CD14-positive monocyte (primary cell): Measurements from ENCODE around the gene IL36RN. TPM values are rescaled to one million over a fixed set of nuclear protein-coding genes. Genes with fewer than 3 reads are reported as not detected.
A peak's percentile ranks its signal among the peaks of the same experiment; 100 is the strongest.

Experiments used
- DNase-seq, 3 donors: peaks; one replicate each; pipeline ENCODE4 v3.0.0-alpha.2; 2011 to 2022
- H2AFZ ChIP-seq: 2 replicates; pipeline ENCODE4 v1.6.0; 2012; ENCODE audit warnings: mild to moderate bottlenecking, low read depth, low read length, inconsistent platforms; ENCODE audit not compliant: insufficient read depth, poor library complexity, severe bottlenecking
- H3K27ac ChIP-seq, 2 donors: 1 replicate in 1 of 2; 2 replicates in 1 of 2; pipeline ENCODE4 v1.5.1; 2012 to 2013; ENCODE audit warnings: low read length in 2 of 2, control low read depth in 1 of 2, inconsistent platforms in 1 of 2, low read depth in 1 of 2, mild to moderate bottlenecking in 1 of 2
- H3K27me3 ChIP-seq, 2 donors: one replicate each; pipeline versions ENCODE4 v1.6.0 to v1.6.1; 2011 to 2013; ENCODE audit warnings: low read length in 2 of 2; ENCODE audit not compliant: control insufficient read depth in 2 of 2, insufficient read depth in 2 of 2
- H3K36me3 ChIP-seq, 2 donors: replicated peaks in 1 of 2; 1 replicate in 1 of 2; 2 replicates in 1 of 2; pipeline versions ENCODE4 v1.5.1 to v1.6.1; 2012 to 2013; ENCODE audit warnings: low read length in 2 of 2, control low read depth in 1 of 2, inconsistent platforms in 1 of 2, mild to moderate bottlenecking in 1 of 2; ENCODE audit not compliant: insufficient read depth in 2 of 2, control insufficient read depth in 1 of 2
- H3K4me1 ChIP-seq, 2 donors: 1 replicate in 1 of 2; 2 replicates in 1 of 2; pipeline versions ENCODE4 v1.5.1 to v1.6.1; 2012 to 2013; ENCODE audit warnings: low read length in 2 of 2, control low read depth in 1 of 2, inconsistent platforms in 1 of 2, mild to moderate bottlenecking in 1 of 2, moderate library complexity in 1 of 2; ENCODE audit not compliant: insufficient read depth in 2 of 2, control insufficient read depth in 1 of 2
- H3K4me2 ChIP-seq: replicated peaks from 2 replicates; pipeline ENCODE3; 2012; ENCODE audit warnings: low read length, moderate library complexity, mild to moderate bottlenecking; ENCODE audit not compliant: poor library complexity, severe bottlenecking; ENCODE audit errors: extremely low read depth
- H3K4me3 ChIP-seq, 3 experiments: fragments of 200-600 bp in 1 of 3; sonication (generic) in 1 of 3; replicated peaks in 1 of 3; 1 replicate in 2 of 3; 2 replicates in 1 of 3; pipeline ENCODE4 v1.5.1; 2011 to 2013; ENCODE audit warnings: low read length in 3 of 3, mild to moderate bottlenecking in 3 of 3, control low read depth in 2 of 3, low read depth in 2 of 3, inconsistent platforms in 1 of 3, moderate library complexity in 1 of 3
- H3K79me2 ChIP-seq: 2 replicates; pipeline ENCODE4 v1.6.0; 2012; ENCODE audit warnings: mild to moderate bottlenecking, control low read depth, inconsistent platforms, low read length, moderate library complexity; ENCODE audit not compliant: insufficient read depth
- H3K9ac ChIP-seq: 2 replicates; pipeline ENCODE4 v1.6.0; 2017; ENCODE audit warnings: low read length, mild to moderate bottlenecking; ENCODE audit not compliant: insufficient read depth, poor library complexity, severe bottlenecking
- H3K9me3 ChIP-seq, 2 donors: replicated peaks in 1 of 2; 1 replicate in 1 of 2; 2 replicates in 1 of 2; pipeline versions ENCODE4 v1.5.1 to v1.6.1; 2012 to 2013; ENCODE audit warnings: low read length in 2 of 2, control low read depth in 1 of 2; ENCODE audit not compliant: control insufficient read depth in 1 of 2, insufficient read depth in 1 of 2
- H4K20me1 ChIP-seq: 2 replicates; pipeline ENCODE4 v1.6.0; 2012; ENCODE audit warnings: mild to moderate bottlenecking, low read length, control low read depth, moderate library complexity; ENCODE audit not compliant: insufficient read depth
- H3K27ac Mint-ChIP-seq, 7 donors: one replicate each; pipeline ENCODE4 v1.8.0; 2020; ENCODE audit warnings: mild to moderate bottlenecking in 7 of 7, mixed read lengths in 7 of 7, moderate library complexity in 6 of 7, inconsistent platforms in 2 of 7
- H3K27me3 Mint-ChIP-seq, 3 donors: one replicate each; pipeline ENCODE4 v1.8.0; 2021 to 2022; ENCODE audit warnings: low read depth in 3 of 3, mild to moderate bottlenecking in 3 of 3, mixed read lengths in 3 of 3, moderate library complexity in 3 of 3, inconsistent platforms in 1 of 3
- H3K36me3 Mint-ChIP-seq, 2 donors: one replicate each; pipeline ENCODE4 v1.8.0; 2020; ENCODE audit warnings: mixed read lengths in 2 of 2, inconsistent platforms in 1 of 2, mild to moderate bottlenecking in 1 of 2
- H3K4me1 Mint-ChIP-seq: one replicate; pipeline ENCODE4 v1.8.0; 2020; ENCODE audit warnings: mild to moderate bottlenecking, mixed read lengths
- H3K4me3 Mint-ChIP-seq, 2 donors: one replicate each; pipeline ENCODE4 v1.8.0; 2020; ENCODE audit warnings: mild to moderate bottlenecking in 2 of 2, mixed read lengths in 2 of 2, moderate library complexity in 1 of 2
- H3K9me3 Mint-ChIP-seq, 7 donors: one replicate each; pipeline ENCODE4 v1.8.0; 2020 to 2022; ENCODE audit warnings: mixed read lengths in 7 of 7, mild to moderate bottlenecking in 6 of 7, moderate library complexity in 6 of 7, inconsistent platforms in 2 of 7
- CTCF ChIP-seq: fragments of 200-600 bp; IDR thresholded peaks from one replicate; pipeline ENCODE4 v1.8.0; 2022; ENCODE audit warnings: antibody characterized with exemption, mild to moderate bottlenecking
- WGBS: methylation state at CpG from one replicate; pipeline ENCODE4 v1.1.5; 2013; ENCODE audit warnings: missing lambda C conversion rate; ENCODE audit not compliant: insufficient coverage; 5-methylcytosine and 5-hydroxymethylcytosine counted together
- intact Hi-C, 2 donors: fragments of 100-400 bp; cut with micrococcal nuclease; formaldehyde crosslinking; loops; one replicate each; pipeline versions ENCODE4 v1.15.0 to v1.15.1; 2023
- polyA plus RNA-seq, 3 donors: library from polyadenylated mRNA; depleted of rRNA in 1 of 3; unstranded in 2 of 3; stranded (reverse) in 1 of 3; fragments of 300-500 nt in 2 of 3; fragments of >200 nt in 1 of 3; fragmentation: Illumina TruSeq in 2 of 3; gene quantifications; 1 replicate in 2 of 3; 2 replicates in 1 of 3; pipeline ENCODE4 v1.2.3, GENCODE V29; 2012 to 2021

The IL36RN gene
- polyA plus RNA-seq, 3 donors, result not detected

- H4K20me1 ChIP-seq, result no peaks in the 10 kb centered on the region
- no peak overlapping the region for H2AFZ ChIP-seq
- no peak overlapping the region for H3K4me2 ChIP-seq
- H3K27ac ChIP-seq, result no peak overlapping the region
- peaks cover 0 to 10% of the 10 kb centered on the region in 2 donors for H3K4me1 ChIP-seq
- H3K4me3 ChIP-seq, result no peak overlapping the region
- no peak overlapping the region for H3K9ac ChIP-seq
- DNase-seq, result no peak
- H3K4me3 Mint-ChIP-seq, result no peak overlapping the region
- no peaks in the 10 kb centered on the region for H3K79me2 ChIP-seq
- 86% methylated on average over 3 of the region's 3 CpGs for WGBS
- no peaks in the 10 kb centered on the region for H3K36me3 Mint-ChIP-seq
- H3K9me3 Mint-ChIP-seq, result peaks cover 0 to 3% (median 0%) of the 10 kb centered on the region in 7 donors
- H3K27ac Mint-ChIP-seq, result peak overlapping the region in 2 of 7 donors; percentile 5 to 25
- H3K27me3 Mint-ChIP-seq, result peaks cover 9 to 16% (median 11%) of the 10 kb centered on the region in 3 donors
- peaks cover 2 to 3% of the 10 kb centered on the region in 2 donors for H3K27me3 ChIP-seq
- intact Hi-C loops, result no loop called here
- no peaks in the 10 kb centered on the region for H3K9me3 ChIP-seq
- TF ChIP-seq CTCF, result no peak
- no peaks in the 10 kb centered on the region for H3K36me3 ChIP-seq
- H3K4me1 Mint-ChIP-seq, result peaks cover 6% of the 10 kb centered on the region
These were observed 25.0 kb upstream of the IL36RN start for GRCh38 chr2:113034016-113034415.

GRCh38 chr2:113036763-113037162 is 22.2 kb upstream of the IL36RN start:
- Mint-ChIP-seq H3K9me3 (peaks cover 0 to 3% (median 0%) of the 10 kb centered on the region in 7 donors), H3K4me1 (peaks cover 13% of the 10 kb centered on the region), H3K4me3 (no peak overlapping the region), H3K27me3 (peaks cover 3 to 12% (median 5%) of the 10 kb centered on the region in 3 donors), H3K36me3 (no peaks in the 10 kb centered on the region), H3K27ac (no peak overlapping the region)
- H2AFZ ChIP-seq, result no peak overlapping the region
- no peak for DNase-seq
- H3K4me1 ChIP-seq, result peaks cover 0 to 10% of the 10 kb centered on the region in 2 donors
- no peaks in the 10 kb centered on the region for H3K79me2 ChIP-seq
- 97% methylated on average over 9 of the region's 9 CpGs for WGBS
- H3K27me3 ChIP-seq, result no peaks in the 10 kb centered on the region
- no peak for TF ChIP-seq CTCF
- H3K36me3 ChIP-seq, result no peaks in the 10 kb centered on the region
- no peaks in the 10 kb centered on the region for H4K20me1 ChIP-seq
- intact Hi-C loops, result no loop called here
- H3K4me2 ChIP-seq, result no peak overlapping the region
- H3K9me3 ChIP-seq, result no peaks in the 10 kb centered on the region
- H3K4me3 ChIP-seq, result no peak overlapping the region
- H3K9ac ChIP-seq, result no peak overlapping the region
- H3K27ac ChIP-seq, result no peak overlapping the region
